Fibroblast of lung (primary cell): ENCODE measurements around the gene ZKSCAN3. TPM values are rescaled to one million over a fixed set of nuclear protein-coding genes. Genes with fewer than 3 reads are reported as not detected.

Experiments used
- DNase-seq, 2 donors: peaks; one replicate each; pipeline versions ENCODE4 v3.0.0 to v3.0.0-alpha.2; 2010; ENCODE audit warnings: low read depth in 2 of 2
- H2AFZ ChIP-seq: 2 replicates; pipeline ENCODE4 v1.5.1; 2012; ENCODE audit warnings: low read length, control low read depth, inconsistent platforms
- H3K27ac ChIP-seq: 2 replicates; pipeline ENCODE4 v1.5.1; 2011; ENCODE audit warnings: low read length, control low read depth; ENCODE audit not compliant: insufficient read depth
- H3K27me3 ChIP-seq: 2 replicates; pipeline ENCODE4 v1.5.1; 2011; ENCODE audit warnings: mild to moderate bottlenecking, low read length; ENCODE audit not compliant: control insufficient read depth, insufficient read depth
- H3K36me3 ChIP-seq: 2 replicates; pipeline ENCODE4 v1.5.1; 2011; ENCODE audit warnings: low read length; ENCODE audit not compliant: control insufficient read depth, insufficient read depth
- H3K4me1 ChIP-seq: 2 replicates; pipeline ENCODE4 v1.5.1; 2011; ENCODE audit warnings: low read length; ENCODE audit not compliant: control insufficient read depth, insufficient read depth; ENCODE audit errors: extremely low read depth
- H3K4me2 ChIP-seq: 2 replicates; pipeline ENCODE4 v1.5.1; 2011; ENCODE audit warnings: low read length, control low read depth; ENCODE audit not compliant: insufficient read depth; ENCODE audit errors: extremely low read depth
- H3K4me3 ChIP-seq, 4 experiments: fragments of 200-600 bp in 1 of 4; sonication (generic) in 1 of 4; replicated peaks in 1 of 4; 2 replicates each; pipeline ENCODE4 v1.5.1; 2011 to 2016; ENCODE audit warnings: low read length in 4 of 4, low read depth in 3 of 4, mild to moderate bottlenecking in 3 of 4, control low read depth in 2 of 4, inconsistent platforms in 1 of 4, mixed read lengths in 1 of 4; ENCODE audit not compliant: insufficient read depth in 1 of 4; ENCODE audit errors: control extremely low read depth in 1 of 4
- H3K79me2 ChIP-seq: 2 replicates; pipeline ENCODE4 v1.5.1; 2012; ENCODE audit warnings: mild to moderate bottlenecking, low read length, inconsistent platforms; ENCODE audit not compliant: control insufficient read depth, insufficient read depth
- H3K9ac ChIP-seq: 2 replicates; pipeline ENCODE4 v1.5.1; 2011; ENCODE audit warnings: mild to moderate bottlenecking, low read length, control low read depth; ENCODE audit not compliant: insufficient read depth
- H3K9me3 ChIP-seq: 2 replicates; pipeline ENCODE4 v1.5.1; 2012; ENCODE audit warnings: low read depth, low read length; ENCODE audit not compliant: control insufficient read depth, insufficient read depth
- H4K20me1 ChIP-seq: 2 replicates; pipeline ENCODE4 v1.5.1; 2011; ENCODE audit warnings: low read length; ENCODE audit not compliant: control insufficient read depth, insufficient read depth; ENCODE audit errors: extremely low read depth
- EZH2 ChIP-seq: IDR thresholded peaks from 2 replicates; pipeline ENCODE4 v1.5.1; 2012; ENCODE audit warnings: low read length, control low read depth, mild to moderate bottlenecking; ENCODE audit errors: missing control alignments
- polyA plus RNA-seq, 2 donors: library from polyadenylated mRNA; depleted of rRNA in 1 of 2; stranded (reverse) in 1 of 2; unstranded in 1 of 2; fragments of >200 nt; gene quantifications; 2 replicates each; pipeline ENCODE4 v1.2.1, GENCODE V29; 2011 to 2012; ENCODE audit warnings: missing spikeins in 1 of 2
- total RNA-seq: library from RNA; depleted of rRNA; stranded (reverse); fragments of >200 nt; gene quantifications from 2 replicates; pipeline ENCODE4 v1.2.1, GENCODE V29; 2014
- TF ChIP-seq, protein P1 (sequence below), 2 donors: IDR thresholded peaks in 1 of 2; conservative IDR thresholded peaks in 1 of 2; 1 replicate in 1 of 2; 2 replicates in 1 of 2; pipeline ENCODE4 v1.5.1; 2011 to 2012; ENCODE audit warnings: low read length in 2 of 2, control low read depth in 1 of 2, inconsistent platforms in 1 of 2, low read depth in 1 of 2, mild to moderate bottlenecking in 1 of 2

The ZKSCAN3 gene
- total and polyA plus RNA-seq, 2 donors (not counting 1 experiment from before 2014, with no cell fraction given), result 3.9 to 6.9 TPM

DNA sequence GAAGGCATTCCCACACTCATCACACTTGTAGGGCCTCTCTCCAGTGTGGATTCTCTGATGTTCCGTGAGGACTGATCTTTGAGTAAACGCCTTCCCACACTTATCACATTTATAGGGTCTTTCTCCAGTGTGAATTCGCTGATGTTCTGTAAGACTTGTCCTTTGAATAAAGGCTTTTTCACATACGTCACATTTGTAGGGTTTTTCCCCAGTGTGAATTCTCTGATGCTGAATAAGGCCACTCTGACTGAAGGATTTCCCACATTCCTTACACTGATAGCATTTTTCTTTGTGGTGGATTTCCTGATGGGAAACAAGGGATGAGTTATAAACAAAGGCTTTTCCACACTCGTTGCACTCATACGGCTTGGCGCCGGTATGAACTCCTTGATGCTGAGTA lies 40.9 kb downstream of the ZKSCAN3 start:
- H3K27ac ChIP-seq, result no peak overlapping the region
- no peaks in the 10 kb centered on the region for H3K4me1 ChIP-seq
- H3K9me3 ChIP-seq, result no peaks in the 10 kb centered on the region
- no peak overlapping the region for H3K9ac ChIP-seq
- no peak overlapping the region for H3K4me3 ChIP-seq
- H3K27me3 ChIP-seq, result no peaks in the 10 kb centered on the region
- no peaks in the 10 kb centered on the region for H4K20me1 ChIP-seq
- no peak overlapping the region for H3K4me2 ChIP-seq
- peaks cover 15% of the 10 kb centered on the region for H3K36me3 ChIP-seq
- no peak overlapping the region for H2AFZ ChIP-seq
- DNase-seq, result no peak
- peaks cover 5% of the 10 kb centered on the region for H3K79me2 ChIP-seq
- no peak for TF ChIP-seq EZH2
- TF ChIP-seq, protein P1, sequence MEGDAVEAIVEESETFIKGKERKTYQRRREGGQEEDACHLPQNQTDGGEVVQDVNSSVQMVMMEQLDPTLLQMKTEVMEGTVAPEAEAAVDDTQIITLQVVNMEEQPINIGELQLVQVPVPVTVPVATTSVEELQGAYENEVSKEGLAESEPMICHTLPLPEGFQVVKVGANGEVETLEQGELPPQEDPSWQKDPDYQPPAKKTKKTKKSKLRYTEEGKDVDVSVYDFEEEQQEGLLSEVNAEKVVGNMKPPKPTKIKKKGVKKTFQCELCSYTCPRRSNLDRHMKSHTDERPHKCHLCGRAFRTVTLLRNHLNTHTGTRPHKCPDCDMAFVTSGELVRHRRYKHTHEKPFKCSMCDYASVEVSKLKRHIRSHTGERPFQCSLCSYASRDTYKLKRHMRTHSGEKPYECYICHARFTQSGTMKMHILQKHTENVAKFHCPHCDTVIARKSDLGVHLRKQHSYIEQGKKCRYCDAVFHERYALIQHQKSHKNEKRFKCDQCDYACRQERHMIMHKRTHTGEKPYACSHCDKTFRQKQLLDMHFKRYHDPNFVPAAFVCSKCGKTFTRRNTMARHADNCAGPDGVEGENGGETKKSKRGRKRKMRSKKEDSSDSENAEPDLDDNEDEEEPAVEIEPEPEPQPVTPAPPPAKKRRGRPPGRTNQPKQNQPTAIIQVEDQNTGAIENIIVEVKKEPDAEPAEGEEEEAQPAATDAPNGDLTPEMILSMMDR (conservative IDR thresholded peaks at IDR 0.05 in 1 of 2, IDR thresholded peaks at IDR 0.05 in 1 of 2; ENCODE audit: low read depth in 1 of 2, low read length in 2 of 2), result no peak

DNA sequence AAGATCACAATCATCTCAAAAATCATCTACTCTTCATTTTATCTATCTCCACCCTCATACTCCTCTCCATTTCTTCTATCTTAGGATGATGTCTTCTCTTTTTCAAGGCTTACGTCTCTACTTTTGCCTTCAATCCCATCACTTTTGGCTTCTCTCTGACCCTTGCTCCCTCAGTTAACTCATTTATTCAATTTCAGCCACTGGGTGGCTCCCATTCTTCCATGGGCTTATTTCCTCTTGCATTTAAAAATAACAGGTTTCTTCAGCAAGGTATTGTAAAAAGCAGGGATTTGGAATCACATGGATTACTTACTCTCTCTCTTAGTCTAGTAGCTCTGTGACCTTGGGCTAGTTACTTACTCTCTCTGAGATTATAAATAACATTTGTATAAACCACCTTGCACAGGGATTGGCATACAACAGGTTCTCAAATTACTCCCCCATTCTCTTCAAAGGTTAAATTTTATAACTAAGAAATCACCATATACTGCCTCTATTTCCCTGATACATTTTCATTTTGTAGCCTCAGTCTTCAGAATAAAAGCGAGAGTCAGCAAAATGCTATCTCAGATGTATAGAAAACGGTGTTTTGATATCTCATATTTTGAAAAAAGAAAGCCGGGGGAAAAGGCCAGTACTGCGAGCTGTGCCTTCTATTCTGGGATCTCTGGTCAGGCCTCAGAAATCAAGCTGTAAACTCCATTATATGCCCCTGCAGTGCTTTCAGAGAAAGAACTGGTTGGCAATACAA lies 44.3 kb downstream of the ZKSCAN3 start:
- Histone ChIP-seq H3K9me3 (no peaks in the 10 kb centered on the region), H3K4me1 (peaks cover 6% of the 10 kb centered on the region), H4K20me1 (no peaks in the 10 kb centered on the region), H3K79me2 (peaks cover 20% of the 10 kb centered on the region), H3K36me3 (peaks cover 15% of the 10 kb centered on the region), H3K27ac (no peak overlapping the region), H3K9ac (no peak overlapping the region), H3K4me3 (no peak overlapping the region), H3K4me2 (no peak overlapping the region), H3K27me3 (no peaks in the 10 kb centered on the region), H2AFZ (no peak overlapping the region)
- no peak for TF ChIP-seq EZH2
- TF ChIP-seq, protein P1 (conservative IDR thresholded peaks at IDR 0.05 in 1 of 2, IDR thresholded peaks at IDR 0.05 in 1 of 2; ENCODE audit: low read depth in 1 of 2, low read length in 2 of 2), result peak; percentile 14 to 43
- peak in 1 of 2 donors; percentile 30 for DNase-seq

DNA sequence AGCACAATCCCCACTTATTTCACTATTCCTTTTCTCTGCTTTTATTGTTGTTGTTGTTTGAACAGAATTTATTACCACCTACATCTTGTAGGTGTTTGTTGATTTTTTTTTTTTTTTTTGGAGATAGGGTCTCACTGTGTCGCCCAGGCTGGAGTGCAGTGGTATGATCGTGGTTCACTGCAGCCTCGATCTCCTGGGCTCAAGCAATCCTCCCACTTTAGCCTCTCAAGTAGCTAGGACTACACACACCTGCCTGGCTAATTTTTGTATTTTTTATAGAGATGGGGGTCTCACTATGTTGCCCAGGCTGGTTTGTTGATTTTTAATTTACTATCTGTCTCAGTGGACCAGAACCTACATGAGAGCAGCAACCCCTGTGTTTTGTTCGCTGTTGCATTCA lies 46.2 kb downstream of the ZKSCAN3 start:
- peaks cover 10% of the 10 kb centered on the region for H3K36me3 ChIP-seq
- H3K4me3 ChIP-seq, result no peak overlapping the region
- no peak overlapping the region for H2AFZ ChIP-seq
- peaks cover 6% of the 10 kb centered on the region for H3K4me1 ChIP-seq
- H3K9ac ChIP-seq, result no peak overlapping the region
- H3K4me2 ChIP-seq, result no peak overlapping the region
- no peak for DNase-seq
- no peaks in the 10 kb centered on the region for H3K27me3 ChIP-seq
- no peak overlapping the region for H3K27ac ChIP-seq
- no peaks in the 10 kb centered on the region for H3K9me3 ChIP-seq
- peaks cover 24% of the 10 kb centered on the region for H3K79me2 ChIP-seq
- H4K20me1 ChIP-seq, result no peaks in the 10 kb centered on the region
- TF ChIP-seq, protein P1 (conservative IDR thresholded peaks at IDR 0.05 in 1 of 2, IDR thresholded peaks at IDR 0.05 in 1 of 2; ENCODE audit: low read depth in 1 of 2, low read length in 2 of 2), result no peak
- TF ChIP-seq EZH2, result no peak
